Kidney glomerular epithelial cell (primary cell): Measurements from ENCODE around the gene SLC38A1.
A peak's percentile ranks its signal among the peaks of the same experiment; 100 is the strongest.
"Not testable (repeated sequence)": the region's sequence is repeated elsewhere in the genome, so short reads cannot be mapped to it uniquely, and the experiment has no call there.

ENCODE experiments used
- DNase-seq: peaks from one replicate; lab custom pipeline; 2025; lab: John Stamatoyannopoulos, UW

The SLC38A1 gene

GRCh38 chr12:46264057-46264456 is 4.8 kb downstream of the SLC38A1 start:
- DNase-seq, result peak; percentile 25

GRCh38 chr12:46263140-46264016 is 5.5 kb downstream of the SLC38A1 start:
- DNase-seq, result no peak

- no peak for DNase-seq
Measured at GRCh38 chr12:46261646-46262045, 7.2 kb downstream of the SLC38A1 start.

GRCh38 chr12:46260913-46261476 is 7.8 kb downstream of the SLC38A1 start:
- DNase-seq, result no peak

GRCh38 chr12:46260124-46260912 is 8.5 kb downstream of the SLC38A1 start:
- DNase-seq, result peak; percentile 67

- no peak for DNase-seq
Measured at GRCh38 chr12:46259713-46260112, 9.1 kb downstream of the SLC38A1 start.

GRCh38 chr12:46259071-46259470 is 9.8 kb downstream of the SLC38A1 start:
- DNase-seq, result no peak

- no peak for DNase-seq
Measured at GRCh38 chr12:46258129-46258528, 10.7 kb downstream of the SLC38A1 start.

- DNase-seq, result no peak
Measured at GRCh38 chr12:46256942-46257341, 11.9 kb downstream of the SLC38A1 start.

GRCh38 chr12:46253544-46254162 is 15.2 kb downstream of the SLC38A1 start:
- DNase-seq, result no peak

- DNase-seq, result not testable (repeated sequence)
Measured at GRCh38 chr12:46251994-46252393, 16.8 kb downstream of the SLC38A1 start.

GRCh38 chr12:46249960-46250359 is 18.9 kb downstream of the SLC38A1 start:
- not testable (repeated sequence) for DNase-seq

GRCh38 chr12:46246021-46246700 is 22.7 kb downstream of the SLC38A1 start:
- DNase-seq, result no peak

- DNase-seq, result no peak
Measured at GRCh38 chr12:46244997-46245396, 23.8 kb downstream of the SLC38A1 start.

- no peak for DNase-seq
Measured at GRCh38 chr12:46244273-46244915, 24.4 kb downstream of the SLC38A1 start.

GRCh38 chr12:46242569-46242968 is 26.3 kb downstream of the SLC38A1 start:
- DNase-seq, result no peak

- no peak for DNase-seq
Measured at GRCh38 chr12:46240436-46240835, 28.4 kb downstream of the SLC38A1 start.

- DNase-seq, result no peak
Measured at GRCh38 chr12:46238821-46239220, 30.0 kb downstream of the SLC38A1 start.

GRCh38 chr12:46237371-46238045 is 31.3 kb downstream of the SLC38A1 start:
- DNase-seq, result no peak

GRCh38 chr12:46234000-46234399 is 34.8 kb downstream of the SLC38A1 start:
- DNase-seq, result no peak

GRCh38 chr12:46233423-46233822 is 35.4 kb downstream of the SLC38A1 start:
- DNase-seq, result no peak
